ENCODE data around the gene ADGRG3.

The ADGRG3 gene

GRCh38 chr16:57706717-57707116 lies 38.6 kb downstream of the ADGRG3 start:
- ChIA-PET POLR2A (interaction anchor here (0.7 kb wide), 1 partner anchor 923 kb away, joined by 3 read pairs; the partner anchor contains the start of gene CNOT1), CTCF (interaction anchor here (1.2 kb wide), 1 partner anchor 16 kb away, joined by 3 read pairs; no protein-coding TSS in a partner anchor)
- no peaks in the 10 kb centered on the region for H3K4me1 ChIP-seq (ENCODE audit: control insufficient read depth, insufficient read depth, low read length)
- H3K4me3 ChIP-seq (ENCODE audit: low read depth, low read length) = no peak overlapping the region
- no peaks in the 10 kb centered on the region for H3K9me3 ChIP-seq (ENCODE audit: control insufficient read depth, insufficient read depth, low read depth, low read length)
- no peak overlapping the region for H3K27ac ChIP-seq (ENCODE audit: extremely low read depth, low read depth, low read length)
- no peaks in the 10 kb centered on the region for H3K36me3 ChIP-seq (ENCODE audit: control insufficient read depth in 2 of 2, insufficient read depth in 1 of 2, low read length in 2 of 2)
- TF ChIP-seq ZNF549 (tag by site-specific recombination; IDR thresholded peaks at IDR 0.05) (no peak), ZNF366 (tag by site-specific recombination; conservative IDR thresholded peaks at IDR 0.05) (peak; percentile 62; the same call in 1 of the 2 replicates)

GRCh38 chr16:57707331-57707730 lies 39.2 kb downstream of the ADGRG3 start:
- H3K36me3 ChIP-seq (ENCODE audit: control insufficient read depth in 2 of 2, insufficient read depth in 1 of 2, low read length in 2 of 2) = no peaks in the 10 kb centered on the region
- no peak overlapping the region for H3K4me3 ChIP-seq (ENCODE audit: low read depth, low read length)
- no peaks in the 10 kb centered on the region for H3K9me3 ChIP-seq (ENCODE audit: control insufficient read depth, insufficient read depth, low read depth, low read length)
- no peaks in the 10 kb centered on the region for H3K4me1 ChIP-seq (ENCODE audit: control insufficient read depth, insufficient read depth, low read length)
- ChIA-PET CTCF (interaction anchor here (0.7 to 1.2 kb wide), 2 partner anchors 10 to 16 kb away, joined by 3 read pairs; no protein-coding TSS in a partner anchor), POLR2A (interaction anchor here (0.7 kb wide), 1 partner anchor 923 kb away, joined by 3 read pairs; the partner anchor contains the start of gene CNOT1)
- no peak overlapping the region for H3K27ac ChIP-seq (ENCODE audit: extremely low read depth, low read depth, low read length)
- TF ChIP-seq ZNF549 (tag by site-specific recombination; IDR thresholded peaks at IDR 0.05) = no peak
- no peak for TF ChIP-seq ZNF664 (tag by site-specific recombination; IDR thresholded peaks at IDR 0.05)
- no peak for TF ChIP-seq ZNF701 (tag by site-specific recombination; IDR thresholded peaks at IDR 0.05)
- no peak for TF ChIP-seq KLF8 (tag by site-specific recombination; IDR thresholded peaks at IDR 0.05)

- Histone ChIP-seq H3K4me1 (ENCODE audit: control insufficient read depth, insufficient read depth, low read length) (no peaks in the 10 kb centered on the region), H3K4me3 (ENCODE audit: low read depth, low read length) (no peak overlapping the region), H3K27ac (ENCODE audit: extremely low read depth, low read depth, low read length) (no peak overlapping the region), H3K36me3 (ENCODE audit: control insufficient read depth in 2 of 2, insufficient read depth in 1 of 2, low read length in 2 of 2) (no peaks in the 10 kb centered on the region), H3K9me3 (ENCODE audit: control insufficient read depth, insufficient read depth, low read depth, low read length) (no peaks in the 10 kb centered on the region)
- ChIA-PET POLR2A (no interaction called here), CTCF (interaction anchor here (0.8 to 1.2 kb wide), 2 partner anchors 11 to 15 kb away, joined by 3 read pairs; no protein-coding TSS in a partner anchor)
- no peak for TF ChIP-seq ZFP41 (tag by site-specific recombination; IDR thresholded peaks at IDR 0.05; ENCODE audit: borderline replicate concordance)
- TF ChIP-seq AEBP2 (tag by site-specific recombination; IDR thresholded peaks at IDR 0.05; ENCODE audit: borderline replicate concordance) = no peak
- no peak for TF ChIP-seq ZNF449 (tag by site-specific recombination; IDR thresholded peaks at IDR 0.05)
- no peak for TF ChIP-seq ZSCAN4 (tag by site-specific recombination; IDR thresholded peaks at IDR 0.05)
- TF ChIP-seq IKZF3 (tag by site-specific recombination; IDR thresholded peaks at IDR 0.05) = no peak
- TF ChIP-seq PBX3 (CRISPR knock-in tag; IDR thresholded peaks at IDR 0.05) = no peak
Measured at GRCh38 chr16:57708168-57708567, 40.1 kb downstream of the ADGRG3 start.

- Histone ChIP-seq H3K36me3 (ENCODE audit: control insufficient read depth in 2 of 2, insufficient read depth in 1 of 2, low read length in 2 of 2) (no peaks in the 10 kb centered on the region), H3K4me1 (ENCODE audit: control insufficient read depth, insufficient read depth, low read length) (no peaks in the 10 kb centered on the region), H3K27ac (ENCODE audit: extremely low read depth, low read depth, low read length) (no peak overlapping the region), H3K4me3 (ENCODE audit: low read depth, low read length) (no peak overlapping the region), H3K9me3 (ENCODE audit: control insufficient read depth, insufficient read depth, low read depth, low read length) (no peaks in the 10 kb centered on the region)
- CTCF ChIA-PET = no interaction called here
- POLR2A ChIA-PET = no interaction called here
- TF ChIP-seq ZNF37A (tag by site-specific recombination; IDR thresholded peaks at IDR 0.05) = no peak
- no peak for TF ChIP-seq ZNF623 (tag by site-specific recombination; IDR thresholded peaks at IDR 0.05)
- no peak for TF ChIP-seq INSM2 (tag by site-specific recombination; IDR thresholded peaks at IDR 0.05)
- no peak for TF ChIP-seq ZNF274 (IDR thresholded peaks at IDR 0.05; ENCODE audit: low read length)
- no peak for TF ChIP-seq ZNF274 (tag by site-specific recombination; IDR thresholded peaks at IDR 0.05; ENCODE audit: borderline replicate concordance)
- no peak for TF ChIP-seq ZNF549 (tag by site-specific recombination; IDR thresholded peaks at IDR 0.05)
- no peak for TF ChIP-seq ZNF133 (tag by site-specific recombination; IDR thresholded peaks at IDR 0.05)
- TF ChIP-seq ZNF692 (tag by site-specific recombination; IDR thresholded peaks at IDR 0.05) = no peak
- no peak for TF ChIP-seq ZNF473 (tag by site-specific recombination; IDR thresholded peaks at IDR 0.05)
Measured at GRCh38 chr16:57709663-57710062, 41.6 kb downstream of the ADGRG3 start.
